Activated CD4-positive, alpha-beta T cell treated with anti-CD3 and anti-CD28 coated beads for 36 hours (primary cell): ENCODE measurements around the gene ZKSCAN7. TPM values are rescaled to one million over a fixed set of nuclear protein-coding genes. Genes with fewer than 3 reads are reported as not detected.

ENCODE experiments used
- total RNA-seq, 2 experiments: library from RNA; stranded (reverse); gene quantifications; one replicate each; pipeline ENCODE4 v1.2.3, GENCODE V29; 2021

Gene ZKSCAN7
- total RNA-seq, 2 experiments from 2014 or later, result 2.0 TPM

Other genes starting within 250 kb of the ZKSCAN7 start
- 10 to 100 TPM; 14.8 to 17.0 TPM for gene TCAIM, start 216.4 kb upstream of the ZKSCAN7 start, total RNA-seq
- gene ZNF445, start 77.5 kb upstream of the ZKSCAN7 start, total RNA-seq, result 10 to 100 TPM; 13.2 to 16.3 TPM
- under 1 TPM; 0.21 to 0.89 TPM for gene ZNF660, start 29.8 kb downstream of the ZKSCAN7 start, total RNA-seq
- gene ZNF197, start 69.8 kb downstream of the ZKSCAN7 start, total RNA-seq, result 10 to 100 TPM; 10.9 to 11.6 TPM
- gene ZNF35, start 93.5 kb downstream of the ZKSCAN7 start, total RNA-seq, result 1 to 10 TPM; 2.0 to 2.7 TPM
- 1 to 10 TPM; 1.8 to 2.4 TPM for gene ZNF502, start 157.5 kb downstream of the ZKSCAN7 start, total RNA-seq
- gene ZNF501, start 174.4 kb downstream of the ZKSCAN7 start, total RNA-seq, result 1 to 10 TPM; 1.7 to 2.0 TPM
- 10 to 100 TPM; 40.2 to 74.1 TPM for gene KIAA1143, start 206.4 kb downstream of the ZKSCAN7 start, total RNA-seq
- 10 to 100 TPM; 40.1 to 51.7 TPM for gene KIF15, start 206.6 kb downstream of the ZKSCAN7 start, total RNA-seq